Nephron progenitor cell (in vitro differentiated cells): ENCODE measurements around the gene FOXJ1.

Source experiments
- DNase-seq: peaks from one replicate; pipeline ENCODE4 v3.0.0; 2021
- H3K27ac Mint-ChIP-seq: 2 replicates; pipeline ENCODE4 v1.8.0; 2021; ENCODE audit warnings: mild to moderate bottlenecking, moderate library complexity, mixed read lengths
- H3K27me3 Mint-ChIP-seq: 2 replicates; pipeline ENCODE4 v1.8.0; 2021; ENCODE audit warnings: mild to moderate bottlenecking, low read depth, mixed read lengths; ENCODE audit not compliant: poor library complexity
- H3K36me3 Mint-ChIP-seq: 2 replicates; pipeline ENCODE4 v1.8.0; 2021; ENCODE audit warnings: low read depth, mixed read lengths
- H3K4me1 Mint-ChIP-seq: 2 replicates; pipeline ENCODE4 v1.8.0; 2021; ENCODE audit warnings: mixed read lengths
- H3K4me3 Mint-ChIP-seq: 2 replicates; pipeline ENCODE4 v1.8.0; 2021; ENCODE audit warnings: mild to moderate bottlenecking, moderate library complexity, mixed read lengths
- H3K9me3 Mint-ChIP-seq: 2 replicates; pipeline ENCODE4 v1.8.0; 2021; ENCODE audit warnings: mild to moderate bottlenecking, moderate library complexity, mixed read lengths
- TF ChIP-seq, protein P1 (sequence below): fragments of 200-600 bp; sonication (generic); IDR thresholded peaks from 2 replicates; pipeline ENCODE4 v1.5.0; 2021; ENCODE audit warnings: antibody characterized with exemption

FOXJ1 gene

DNA sequence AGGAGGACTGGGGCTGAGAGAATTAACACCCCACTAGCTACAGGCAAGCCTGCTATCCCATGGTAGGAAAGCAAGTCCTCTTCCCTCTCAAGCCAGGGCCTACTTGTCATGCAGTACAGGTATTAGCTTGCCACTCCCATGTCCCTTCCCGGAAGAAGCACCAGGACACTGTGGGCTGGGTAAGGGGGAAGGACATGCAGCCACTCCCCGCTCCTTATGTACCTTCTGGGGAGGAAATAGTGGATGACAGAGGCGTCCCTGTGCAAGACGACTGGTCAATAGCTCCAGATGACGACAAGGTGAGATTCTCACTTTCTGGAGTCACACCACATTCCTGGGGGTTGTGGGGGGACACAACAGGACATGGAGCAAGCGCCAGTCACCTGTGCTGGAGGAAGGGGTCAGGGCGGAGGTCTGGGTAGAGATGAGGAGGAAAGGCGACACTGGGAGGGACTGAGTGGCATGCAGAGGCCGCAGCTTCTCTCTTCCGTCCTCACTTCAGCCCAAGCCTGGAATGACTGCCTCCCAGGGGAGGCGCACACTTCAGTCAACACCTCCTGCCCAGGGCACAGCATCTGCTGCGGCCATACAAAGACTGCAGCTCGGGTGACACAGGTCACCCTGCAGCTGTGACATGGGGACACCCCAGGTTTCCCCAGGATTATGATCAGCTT is 15.1 kb upstream of the FOXJ1 start:
- no peak overlapping the region for H3K4me3 Mint-ChIP-seq
- no peak for DNase-seq
- no peak overlapping the region for H3K27ac Mint-ChIP-seq
- TF ChIP-seq, protein P1, sequence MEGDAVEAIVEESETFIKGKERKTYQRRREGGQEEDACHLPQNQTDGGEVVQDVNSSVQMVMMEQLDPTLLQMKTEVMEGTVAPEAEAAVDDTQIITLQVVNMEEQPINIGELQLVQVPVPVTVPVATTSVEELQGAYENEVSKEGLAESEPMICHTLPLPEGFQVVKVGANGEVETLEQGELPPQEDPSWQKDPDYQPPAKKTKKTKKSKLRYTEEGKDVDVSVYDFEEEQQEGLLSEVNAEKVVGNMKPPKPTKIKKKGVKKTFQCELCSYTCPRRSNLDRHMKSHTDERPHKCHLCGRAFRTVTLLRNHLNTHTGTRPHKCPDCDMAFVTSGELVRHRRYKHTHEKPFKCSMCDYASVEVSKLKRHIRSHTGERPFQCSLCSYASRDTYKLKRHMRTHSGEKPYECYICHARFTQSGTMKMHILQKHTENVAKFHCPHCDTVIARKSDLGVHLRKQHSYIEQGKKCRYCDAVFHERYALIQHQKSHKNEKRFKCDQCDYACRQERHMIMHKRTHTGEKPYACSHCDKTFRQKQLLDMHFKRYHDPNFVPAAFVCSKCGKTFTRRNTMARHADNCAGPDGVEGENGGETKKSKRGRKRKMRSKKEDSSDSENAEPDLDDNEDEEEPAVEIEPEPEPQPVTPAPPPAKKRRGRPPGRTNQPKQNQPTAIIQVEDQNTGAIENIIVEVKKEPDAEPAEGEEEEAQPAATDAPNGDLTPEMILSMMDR, result no peak
- peaks cover 11% of the 10 kb centered on the region for H3K27me3 Mint-ChIP-seq
- no peaks in the 10 kb centered on the region for H3K9me3 Mint-ChIP-seq
- H3K36me3 Mint-ChIP-seq, result peaks cover 13% of the 10 kb centered on the region
- H3K4me1 Mint-ChIP-seq, result peaks cover 20% of the 10 kb centered on the region

DNA sequence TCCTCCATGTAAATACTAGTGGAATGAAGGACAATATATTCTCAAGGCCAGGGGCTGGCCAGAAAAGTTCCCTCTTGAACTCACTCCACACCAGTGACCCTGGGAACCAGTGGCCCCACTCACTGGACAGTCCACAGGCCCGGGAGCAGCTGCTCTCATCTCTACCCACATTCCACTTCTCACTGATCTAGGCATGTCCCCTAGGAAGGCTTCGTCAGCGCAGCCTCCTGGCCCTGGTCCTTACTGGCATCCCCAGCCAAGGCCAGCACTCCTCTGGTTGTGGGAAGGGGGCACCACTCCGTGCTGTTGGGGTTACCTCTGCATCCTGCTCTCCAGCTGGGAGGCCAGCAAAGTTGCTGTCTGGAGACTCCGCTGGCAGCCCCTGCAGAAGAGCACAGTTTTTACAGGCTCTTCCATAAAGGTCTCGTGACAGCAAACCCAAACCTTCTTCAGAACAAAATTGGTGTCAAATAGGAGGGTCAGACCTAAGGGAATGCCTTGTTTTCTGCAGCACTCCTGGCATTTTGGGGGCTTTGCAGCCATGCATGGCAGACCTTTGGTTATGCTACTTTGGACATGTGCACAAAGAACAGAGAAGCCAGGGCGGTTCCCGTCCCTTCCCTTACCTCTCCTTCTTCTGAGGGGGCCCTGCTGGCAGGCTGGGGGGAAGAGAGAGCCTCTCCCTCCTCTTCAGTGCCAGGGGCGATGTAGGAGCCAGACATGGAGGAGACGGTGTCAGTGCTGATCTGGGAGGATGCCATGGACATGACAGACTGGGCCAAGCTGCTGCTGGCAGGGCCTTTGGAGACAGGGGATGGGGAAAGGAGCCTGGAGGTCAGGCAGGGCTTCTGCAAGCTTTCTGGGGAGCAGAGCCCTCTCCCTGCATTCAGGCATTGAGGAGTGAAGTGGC is 14.1 kb upstream of the FOXJ1 start:
- Mint-ChIP-seq H3K4me1 (peaks cover 24% of the 10 kb centered on the region), H3K36me3 (peaks cover 13% of the 10 kb centered on the region), H3K4me3 (no peak overlapping the region), H3K9me3 (no peaks in the 10 kb centered on the region), H3K27me3 (peaks cover 11% of the 10 kb centered on the region), H3K27ac (no peak overlapping the region)
- TF ChIP-seq, protein P1, result no peak
- no peak for DNase-seq

DNA sequence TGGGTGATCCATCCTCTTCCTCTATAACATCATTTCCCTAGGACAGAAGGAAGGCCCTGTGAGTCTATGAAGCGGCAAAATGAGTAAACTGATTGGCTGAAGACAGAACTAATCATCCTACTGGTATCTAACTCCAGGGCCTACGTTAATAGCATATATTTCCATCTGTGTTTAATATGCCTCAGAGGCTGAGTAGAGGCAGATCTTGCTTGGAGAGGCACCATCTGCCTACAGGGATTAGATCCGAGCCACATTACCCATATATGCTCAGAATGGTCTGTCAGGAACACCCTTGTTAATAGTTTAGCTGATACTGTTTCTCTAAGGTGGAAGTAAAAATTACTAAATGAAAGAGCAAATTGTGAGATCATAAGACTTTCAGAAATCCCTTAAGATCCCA is 13.2 kb upstream of the FOXJ1 start:
- Mint-ChIP-seq H3K27me3 (peaks cover 6% of the 10 kb centered on the region), H3K9me3 (no peaks in the 10 kb centered on the region), H3K27ac (no peak overlapping the region), H3K4me3 (no peak overlapping the region), H3K4me1 (peaks cover 24% of the 10 kb centered on the region), H3K36me3 (peaks cover 11% of the 10 kb centered on the region)
- DNase-seq, result no peak
- TF ChIP-seq, protein P1, result no peak

DNA sequence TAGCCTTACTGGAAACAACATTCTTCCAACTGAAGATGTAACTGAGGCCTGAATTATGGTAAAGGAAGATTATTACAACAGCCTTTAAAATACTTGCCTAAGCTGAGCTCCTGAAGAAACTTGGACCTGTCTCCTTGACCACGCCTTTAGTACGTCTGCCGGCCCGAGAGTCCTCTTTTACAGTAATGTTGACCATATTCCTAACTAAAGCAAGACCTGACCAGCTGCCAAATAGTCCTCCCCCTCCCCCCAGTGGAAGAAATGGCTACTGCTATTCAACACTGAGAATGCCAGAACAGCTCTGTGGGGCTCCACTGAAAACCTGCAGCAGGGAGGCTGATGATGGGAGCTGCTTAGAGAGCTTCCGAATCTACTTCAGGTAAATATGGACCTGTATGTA is 12.6 kb upstream of the FOXJ1 start:
- Mint-ChIP-seq H3K9me3 (no peaks in the 10 kb centered on the region), H3K27me3 (peaks cover 9% of the 10 kb centered on the region), H3K4me1 (peaks cover 28% of the 10 kb centered on the region), H3K27ac (no peak overlapping the region), H3K36me3 (peaks cover 5% of the 10 kb centered on the region), H3K4me3 (no peak overlapping the region)
- DNase-seq, result no peak
- TF ChIP-seq, protein P1, result no peak

DNA sequence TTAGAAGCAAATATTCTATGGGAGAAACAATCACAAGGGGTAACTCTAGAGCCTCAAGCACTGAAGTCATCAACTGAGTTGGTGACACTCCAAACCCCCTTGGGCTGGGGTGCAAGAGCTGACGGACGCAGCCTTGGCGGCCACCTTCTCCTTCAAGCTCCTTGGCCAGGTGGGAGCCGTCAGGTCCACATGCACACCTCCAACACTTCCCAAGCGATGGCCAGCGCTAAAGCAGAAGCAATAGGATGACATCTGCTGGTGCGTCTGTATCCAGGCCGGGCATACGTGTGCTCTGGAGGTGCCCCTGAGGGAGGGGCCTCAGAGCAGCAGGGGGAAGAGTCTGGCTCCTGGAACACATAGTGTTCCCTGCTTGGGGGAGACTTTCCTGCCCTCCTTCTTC is 12.2 kb upstream of the FOXJ1 start:
- DNase-seq, result no peak

More for the DNA sequence above, 12.2 kb upstream of the FOXJ1 start:
- Mint-ChIP-seq H3K27me3 (peaks cover 9% of the 10 kb centered on the region), H3K36me3 (peaks cover 5% of the 10 kb centered on the region), H3K9me3 (no peaks in the 10 kb centered on the region), H3K4me3 (no peak overlapping the region), H3K4me1 (peaks cover 29% of the 10 kb centered on the region), H3K27ac (no peak overlapping the region)
- TF ChIP-seq, protein P1, result no peak
